Lower lobe of right lung (tissue), 2 donors: ENCODE measurements around the gene FAM53B. TPM values are rescaled to one million over a fixed set of nuclear protein-coding genes. Genes with fewer than 3 reads are reported as not detected.

Experiments used
- ATAC-seq, 2 donors: fragments of 200-7000 bp; cut with Tn5 transposase; one replicate each; pipeline ENCODE4 v1.9.1; 2020 to 2022; ENCODE audit warnings: mild to moderate bottlenecking in 2 of 2, moderate library complexity in 2 of 2
- DNase-seq: peaks from one replicate; pipeline ENCODE4 v3.0.0-alpha.2; 2020
- H3K27ac ChIP-seq: fragments of 200-600 bp; one replicate; pipeline ENCODE4 v1.8.0; 2022
- H3K27me3 ChIP-seq: fragments of 200-600 bp; one replicate; pipeline ENCODE4 v1.8.0; 2022; ENCODE audit warnings: low read depth
- H3K36me3 ChIP-seq: fragments of 200-600 bp; one replicate; pipeline ENCODE4 v1.8.0; 2022; ENCODE audit warnings: mild to moderate bottlenecking
- H3K4me1 ChIP-seq: fragments of 200-600 bp; one replicate; pipeline ENCODE4 v1.8.0; 2022
- H3K4me3 ChIP-seq: fragments of 200-600 bp; one replicate; pipeline ENCODE4 v1.8.0; 2022; ENCODE audit warnings: mild to moderate bottlenecking
- H3K9me3 ChIP-seq: fragments of 200-600 bp; one replicate; pipeline ENCODE4 v1.8.0; 2022
- intact Hi-C: fragments of 100-400 bp; cut with DNase I; formaldehyde crosslinking; loops from one replicate; pipeline ENCODE4 v1.11.0; 2022
- total RNA-seq: library from RNA; stranded (reverse); fragmentation: NEBNext Ultra II Directional; extraction: Animal tissue kit (Norgen Biotek cat#: 25700); gene quantifications from one replicate; pipeline ENCODE4 v1.2.1, GENCODE V29; 2021
- TF ChIP-seq, protein P1 (sequence below): fragments of 200-600 bp; IDR thresholded peaks from one replicate; pipeline ENCODE4 v1.8.0; 2022; ENCODE audit warnings: antibody characterized with exemption, mild to moderate bottlenecking
- donor health status: DM: no; HTN: yes; CAD: no; lungs with severe emphysema.

Gene FAM53B
- total RNA-seq, 1 donor from 2014 or later: 40.7 TPM

DNA sequence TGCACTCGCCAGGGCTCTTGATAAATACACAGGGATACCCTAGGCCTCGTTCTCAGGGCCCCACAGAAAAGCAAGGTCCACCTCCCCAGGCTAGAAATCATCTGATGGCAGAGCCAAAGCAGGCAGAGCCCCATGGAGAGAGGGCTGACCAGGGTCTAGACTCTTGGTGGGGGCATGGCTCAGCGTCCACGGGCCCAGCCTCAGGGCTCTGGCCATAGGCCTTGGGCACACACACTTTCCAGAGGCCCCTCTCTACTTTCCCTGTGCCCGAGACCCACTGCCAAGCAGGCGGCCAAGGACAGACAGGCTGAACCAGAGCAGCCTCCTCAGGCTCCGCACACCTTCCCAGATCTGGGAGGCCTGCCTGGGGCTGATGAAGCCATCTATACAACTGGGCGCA is 64.8 kb downstream of the FAM53B start:
- intact Hi-C loops: no loop called here
- H3K9me3 ChIP-seq: no peaks in the 10 kb centered on the region
- ATAC-seq (no peak), DNase-seq (peak; percentile 33)
- H3K36me3 ChIP-seq: peaks cover 21% of the 10 kb centered on the region
- H3K27ac ChIP-seq: peak overlapping the region; percentile 27
- TF ChIP-seq, protein P1, sequence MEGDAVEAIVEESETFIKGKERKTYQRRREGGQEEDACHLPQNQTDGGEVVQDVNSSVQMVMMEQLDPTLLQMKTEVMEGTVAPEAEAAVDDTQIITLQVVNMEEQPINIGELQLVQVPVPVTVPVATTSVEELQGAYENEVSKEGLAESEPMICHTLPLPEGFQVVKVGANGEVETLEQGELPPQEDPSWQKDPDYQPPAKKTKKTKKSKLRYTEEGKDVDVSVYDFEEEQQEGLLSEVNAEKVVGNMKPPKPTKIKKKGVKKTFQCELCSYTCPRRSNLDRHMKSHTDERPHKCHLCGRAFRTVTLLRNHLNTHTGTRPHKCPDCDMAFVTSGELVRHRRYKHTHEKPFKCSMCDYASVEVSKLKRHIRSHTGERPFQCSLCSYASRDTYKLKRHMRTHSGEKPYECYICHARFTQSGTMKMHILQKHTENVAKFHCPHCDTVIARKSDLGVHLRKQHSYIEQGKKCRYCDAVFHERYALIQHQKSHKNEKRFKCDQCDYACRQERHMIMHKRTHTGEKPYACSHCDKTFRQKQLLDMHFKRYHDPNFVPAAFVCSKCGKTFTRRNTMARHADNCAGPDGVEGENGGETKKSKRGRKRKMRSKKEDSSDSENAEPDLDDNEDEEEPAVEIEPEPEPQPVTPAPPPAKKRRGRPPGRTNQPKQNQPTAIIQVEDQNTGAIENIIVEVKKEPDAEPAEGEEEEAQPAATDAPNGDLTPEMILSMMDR: no peak
- no peaks in the 10 kb centered on the region for H3K27me3 ChIP-seq
- H3K4me3 ChIP-seq: no peak overlapping the region
- peaks cover 89% of the 10 kb centered on the region for H3K4me1 ChIP-seq

DNA sequence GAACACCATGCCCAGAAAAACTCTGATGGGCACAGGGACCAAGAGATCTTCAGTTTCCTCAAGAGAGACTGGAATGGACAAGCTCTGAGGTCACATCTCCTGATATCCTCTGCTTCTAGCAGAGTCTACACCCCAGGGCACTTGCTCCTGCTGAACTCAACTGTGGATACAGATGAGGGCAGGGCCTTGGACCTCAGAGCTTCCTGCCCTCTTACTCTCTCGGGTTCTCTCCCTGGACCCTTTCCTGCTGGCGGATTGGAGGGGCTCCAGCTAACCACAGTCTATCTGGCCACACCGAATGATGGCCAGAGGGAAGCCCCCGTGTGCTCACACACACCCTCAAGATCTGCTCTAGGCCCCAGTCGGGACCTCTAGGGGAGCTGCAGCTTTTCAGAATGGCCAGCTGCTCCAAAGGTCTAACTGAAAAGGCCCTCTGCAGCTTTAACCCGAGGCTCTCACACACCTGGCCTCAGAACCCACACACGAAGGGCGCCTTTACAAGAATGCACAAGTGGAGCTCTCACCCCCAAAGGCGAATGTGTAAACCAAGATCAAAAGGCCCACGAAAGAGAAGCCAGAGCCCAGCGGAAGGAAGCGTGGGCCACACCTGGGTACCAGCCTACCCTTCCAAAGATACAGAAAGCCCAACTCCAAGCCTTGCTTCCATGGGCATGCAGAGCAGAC is 65.5 kb downstream of the FAM53B start:
- Histone ChIP-seq H3K27me3 (no peaks in the 10 kb centered on the region), H3K36me3 (peaks cover 21% of the 10 kb centered on the region), H3K4me1 (peaks cover 90% of the 10 kb centered on the region), H3K27ac (peak overlapping the region; percentile 27), H3K9me3 (no peaks in the 10 kb centered on the region), H3K4me3 (no peak overlapping the region)
- TF ChIP-seq, protein P1: no peak
- no peak for ATAC-seq
- DNase-seq: peak; percentile 20
- intact Hi-C loops: no loop called here

DNA sequence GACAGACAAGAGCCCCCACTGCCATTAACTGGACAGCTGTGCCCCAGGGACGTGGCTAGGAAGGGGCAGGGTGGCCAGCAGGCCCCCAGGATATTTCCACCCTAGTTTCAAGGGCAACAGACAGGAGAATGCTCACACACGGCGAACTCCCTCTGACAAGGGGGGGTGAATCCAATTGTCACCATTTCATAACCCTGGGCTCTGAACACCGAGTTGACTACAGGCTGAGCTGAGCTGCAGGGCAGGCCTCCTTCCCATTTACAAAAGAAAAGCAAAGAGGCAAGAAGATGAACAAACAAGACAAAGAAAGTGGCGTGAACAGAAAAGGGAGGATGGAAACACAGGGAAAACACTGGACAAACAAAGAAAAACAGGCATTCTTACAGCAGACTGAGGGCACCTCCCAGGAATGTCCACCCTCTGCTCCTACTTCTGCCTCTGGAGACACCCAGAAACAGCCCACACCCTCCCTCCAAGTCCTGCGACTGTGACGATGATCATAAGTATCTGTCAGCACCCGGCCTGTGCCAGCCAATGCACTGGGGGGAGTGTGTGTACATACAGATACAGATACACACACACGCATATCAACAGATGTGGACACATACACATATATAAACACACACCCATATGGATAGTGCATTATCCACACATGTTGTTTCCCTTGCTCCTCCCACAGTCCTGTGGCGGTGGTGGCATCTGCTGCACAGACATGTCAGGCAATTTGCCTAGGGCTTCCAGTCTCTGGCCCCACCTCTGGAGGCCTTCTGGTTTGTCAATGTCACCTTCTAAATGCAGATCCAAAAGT is 66.2 kb downstream of the FAM53B start:
- peaks cover 90% of the 10 kb centered on the region for H3K4me1 ChIP-seq
- H3K9me3 ChIP-seq: no peaks in the 10 kb centered on the region
- H3K4me3 ChIP-seq: no peak overlapping the region
- TF ChIP-seq, protein P1: no peak
- no peaks in the 10 kb centered on the region for H3K27me3 ChIP-seq
- intact Hi-C loops: no loop called here
- peak; percentile 7 to 36 for ATAC-seq
- peak; percentile 55 for DNase-seq
- H3K27ac ChIP-seq: peak overlapping the region; percentile 27
- peaks cover 21% of the 10 kb centered on the region for H3K36me3 ChIP-seq

DNA sequence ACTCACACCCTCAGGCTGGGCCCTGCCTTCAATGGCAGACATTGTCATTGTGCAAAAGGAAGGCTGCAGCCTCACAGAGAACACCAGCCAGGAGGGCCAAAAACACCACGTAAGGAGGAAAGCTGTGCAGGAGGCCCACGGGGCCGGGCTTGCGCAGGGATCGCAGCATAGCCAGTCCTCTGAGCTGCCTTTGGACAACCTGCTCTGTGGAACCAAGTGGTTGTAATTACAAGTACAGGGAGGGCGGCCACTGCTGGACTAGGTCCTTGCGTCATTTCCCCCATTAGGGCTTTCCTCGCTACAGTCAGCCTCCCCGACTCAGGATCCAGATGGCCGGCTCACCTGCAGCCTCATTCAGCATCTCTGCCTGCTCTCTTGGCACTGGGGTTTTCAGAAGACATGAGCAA is 66.9 kb downstream of the FAM53B start:
- DNase-seq (peak; percentile 60), ATAC-seq (peak in 1 of 2 donors; percentile 28)
- Histone ChIP-seq H3K36me3 (peaks cover 21% of the 10 kb centered on the region), H3K9me3 (no peaks in the 10 kb centered on the region), H3K4me3 (no peak overlapping the region), H3K27ac (peak overlapping the region; percentile 9), H3K27me3 (no peaks in the 10 kb centered on the region), H3K4me1 (peaks cover 94% of the 10 kb centered on the region)
- intact Hi-C loops: no loop called here
- TF ChIP-seq, protein P1: no peak

DNA sequence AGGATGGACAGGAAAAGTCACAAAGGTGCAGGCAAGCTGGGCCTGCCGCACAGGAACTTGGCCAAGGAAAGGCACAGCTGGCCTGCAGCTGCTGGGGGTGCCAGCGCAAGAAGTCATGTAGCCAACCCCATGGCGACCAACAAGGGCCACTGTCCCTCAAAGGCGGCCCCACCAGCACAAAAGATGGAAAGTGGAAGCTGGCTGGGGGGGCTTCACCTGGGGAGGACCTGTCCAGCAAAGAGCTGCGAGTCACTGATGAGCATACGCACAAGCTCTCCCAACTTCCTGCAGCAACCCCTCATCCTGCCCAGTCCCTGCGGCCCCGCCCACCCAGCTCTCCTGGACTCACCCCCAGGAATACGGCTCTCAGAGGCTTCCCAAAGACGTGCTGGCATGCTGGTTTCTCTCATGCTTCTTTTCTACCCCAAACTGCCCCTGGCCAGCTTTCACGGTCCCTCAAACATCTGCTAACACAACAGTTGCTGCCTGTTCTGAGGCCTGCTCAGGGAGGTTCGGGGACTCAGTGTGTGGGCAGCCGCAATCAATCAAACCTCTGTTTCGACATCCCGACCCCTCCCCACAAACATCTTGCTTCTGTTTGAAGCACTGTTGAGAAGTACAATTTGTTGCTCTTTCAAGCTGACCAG is 67.6 kb downstream of the FAM53B start:
- H3K36me3 ChIP-seq: peaks cover 16% of the 10 kb centered on the region
- DNase-seq (peak; percentile 41), ATAC-seq (no peak)
- H3K27ac ChIP-seq: no peak overlapping the region
- H3K27me3 ChIP-seq: no peaks in the 10 kb centered on the region
- intact Hi-C loops: no loop called here
- H3K4me1 ChIP-seq: peaks cover 99% of the 10 kb centered on the region
- H3K4me3 ChIP-seq: no peak overlapping the region
- TF ChIP-seq, protein P1: no peak
- no peaks in the 10 kb centered on the region for H3K9me3 ChIP-seq
